GM23338 (cell line): Measurements from ENCODE around the gene SYNDIG1. TPM values are rescaled to one million over a fixed set of nuclear protein-coding genes. Genes with fewer than 3 reads are reported as not detected.

Experiments
- ATAC-seq: fragments of 200-7000 bp; cut with Tn5 transposase; 3 replicates; pipeline ENCODE4 v1.9.1; 2020
- DNase-seq: peaks from one replicate; pipeline ENCODE4 v3.0.0-alpha.2; 2015; ENCODE audit warnings: low spot score
- H2AFZ ChIP-seq: fragments of 200-600 bp; sonication (generic); 2 replicates; pipeline ENCODE4 v1.8.0; 2016; ENCODE audit warnings: antibody characterized with exemption, mild to moderate bottlenecking, moderate library complexity
- H3F3A ChIP-seq: fragments of 200-600 bp; sonication (generic); replicated peaks from 2 replicates; pipeline ENCODE4 v1.8.0; 2017; ENCODE audit warnings: antibody characterized with exemption, mixed run types, low read depth
- H3K27ac ChIP-seq: fragments of 200-600 bp; sonication (generic); 2 replicates; pipeline ENCODE4 v1.6.1; 2016; ENCODE audit warnings: low read depth
- H3K27me3 ChIP-seq: fragments of 200-600 bp; sonication (generic); 2 replicates; pipeline ENCODE4 v1.8.0; 2016; ENCODE audit warnings: mild to moderate bottlenecking, mixed run types, moderate library complexity; ENCODE audit not compliant: insufficient read depth
- H3K36me3 ChIP-seq: fragments of 200-600 bp; sonication (generic); 2 replicates; pipeline ENCODE4 v1.8.0; 2016; ENCODE audit warnings: mild to moderate bottlenecking; ENCODE audit not compliant: insufficient read depth
- H3K4me1 ChIP-seq: fragments of 200-600 bp; sonication (generic); 2 replicates; pipeline ENCODE4 v1.8.0; 2016; ENCODE audit warnings: mild to moderate bottlenecking, moderate library complexity; ENCODE audit not compliant: insufficient read depth
- H3K4me2 ChIP-seq: fragments of 200-600 bp; sonication (generic); 2 replicates; pipeline ENCODE4 v1.7.1; 2017; ENCODE audit warnings: mixed run types
- H3K4me3 ChIP-seq: fragments of 200-600 bp; sonication (generic); 2 replicates; pipeline ENCODE4 v1.6.1; 2016; ENCODE audit warnings: mixed run types
- H3K79me2 ChIP-seq: fragments of 200-600 bp; sonication (generic); replicated peaks from 2 replicates; pipeline ENCODE4 v1.8.0; 2017; ENCODE audit warnings: mild to moderate bottlenecking; ENCODE audit not compliant: insufficient read depth
- H3K9me2 ChIP-seq: fragments of 200-600 bp; sonication (generic); 2 replicates; pipeline ENCODE4 v1.8.0; 2017; ENCODE audit not compliant: insufficient read depth
- H4K20me1 ChIP-seq: fragments of 200-600 bp; sonication (generic); replicated peaks from 2 replicates; pipeline ENCODE4 v1.8.0; 2017; ENCODE audit warnings: mild to moderate bottlenecking; ENCODE audit not compliant: insufficient read depth
- H3K27ac Mint-ChIP-seq: 2 replicates; pipeline ENCODE4 v1.8.0; 2020; ENCODE audit warnings: inconsistent platforms, mild to moderate bottlenecking, moderate library complexity, mixed read lengths
- H3K27me3 Mint-ChIP-seq: 3 replicates; pipeline ENCODE4 v1.8.0; 2022; ENCODE audit warnings: low read depth, mild to moderate bottlenecking, moderate library complexity, mixed read lengths, inconsistent platforms; ENCODE audit not compliant: insufficient read depth, poor library complexity
- H3K36me3 Mint-ChIP-seq: 3 replicates; pipeline ENCODE4 v1.8.0; 2021; ENCODE audit warnings: low read depth, mild to moderate bottlenecking, inconsistent platforms, moderate library complexity, mixed read lengths
- H3K4me1 Mint-ChIP-seq: 3 replicates; pipeline ENCODE4 v1.8.0; 2020; ENCODE audit warnings: mild to moderate bottlenecking, inconsistent platforms, mixed read lengths
- H3K4me3 Mint-ChIP-seq: 3 replicates; pipeline ENCODE4 v1.8.0; 2021; ENCODE audit warnings: moderate library complexity, mild to moderate bottlenecking, inconsistent platforms, mixed read lengths
- H3K9me3 Mint-ChIP-seq: 3 replicates; pipeline ENCODE4 v1.8.0; 2020; ENCODE audit warnings: moderate library complexity, mild to moderate bottlenecking, inconsistent platforms, mixed read lengths
- CREB1 ChIP-seq: fragments of 250-450 bp; sonication (Bioruptor Pico); IDR thresholded peaks from 2 replicates; pipeline ENCODE4 v1.5.0; 2020; ENCODE audit warnings: low read depth, mild to moderate bottlenecking, moderate library complexity
- CTCF ChIP-seq, 2 experiments: fragments of 200-600 bp in 1 of 2; sonication (generic) in 1 of 2; conservative IDR thresholded peaks; 2 replicates each; pipeline versions ENCODE4 v1.5.1 to v1.6.1; 2016 to 2017; ENCODE audit warnings: antibody characterized with exemption in 2 of 2, low read depth in 2 of 2, mild to moderate bottlenecking in 2 of 2, moderate library complexity in 1 of 2
- ETS1 ChIP-seq: IDR thresholded peaks from 2 replicates; pipeline ENCODE4 v1.6.1; 2016; ENCODE audit warnings: antibody characterized with exemption
- REST ChIP-seq: IDR thresholded peaks from one replicate; pipeline ENCODE4 v1.6.1; 2018; ENCODE audit warnings: antibody characterized with exemption; ENCODE audit not compliant: unreplicated experiment
- STAT1 ChIP-seq: IDR thresholded peaks from one replicate; pipeline ENCODE4 v1.6.1; 2016; ENCODE audit warnings: antibody characterized with exemption; ENCODE audit not compliant: unreplicated experiment
- ZNF331 ChIP-seq: fragments of 250-450 bp; sonication (Bioruptor Pico); IDR thresholded peaks from 2 replicates; pipeline ENCODE4 v1.5.0; 2020; ENCODE audit warnings: low read depth, mild to moderate bottlenecking, moderate library complexity
- ZNF462 ChIP-seq: fragments of 250-450 bp; sonication (Bioruptor Pico); IDR thresholded peaks from 2 replicates; pipeline ENCODE4 v1.5.0; 2020; ENCODE audit warnings: mild to moderate bottlenecking, moderate library complexity
- polyA plus RNA-seq: library from polyadenylated mRNA; unstranded; fragments of >200 nt; fragmentation: Nextera tagmentation; extraction: Ambion mirVana; gene quantifications from 2 replicates; pipeline ENCODE4 v1.2.1, GENCODE V29; 2016
- total RNA-seq: library from RNA; depleted of rRNA; stranded (reverse); fragments of >200 nt; shearing (Covaris generic); gene quantifications from 2 replicates; pipeline ENCODE4 v1.2.3, GENCODE V29; 2014

SYNDIG1 gene
- total and polyA plus RNA-seq, 2 experiments from 2014 or later, result 2.8 to 4.8 TPM

- TF ChIP-seq CTCF (conservative IDR thresholded peaks at IDR 0.05; ENCODE audit: low read depth in 2 of 2) (no peak), ZNF462 (CRISPR knock-in tag) (no peak)
These were observed 43.8 kb upstream of the SYNDIG1 start (continued) for GRCh38 chr20:24425523-24426135.

- DNase-seq (no peak), ATAC-seq (no peak)
- H3K4me1 ChIP-seq, result peaks cover under 1% of the 10 kb centered on the region; the same call in 1 of the 2 replicates
- H2AFZ ChIP-seq, result no peak overlapping the region
- no peaks in the 10 kb centered on the region for H4K20me1 ChIP-seq
- H3K27ac Mint-ChIP-seq, result no peak overlapping the region
- no peaks in the 10 kb centered on the region for H3K79me2 ChIP-seq
- H3K9me3 Mint-ChIP-seq, result no peaks in the 10 kb centered on the region
- no peak overlapping the region for H3K4me3 Mint-ChIP-seq
- no peaks in the 10 kb centered on the region for H3F3A ChIP-seq
- H3K27me3 Mint-ChIP-seq, result peaks cover 2% of the 10 kb centered on the region
- peaks cover 10% of the 10 kb centered on the region for H3K4me1 Mint-ChIP-seq
- H3K36me3 Mint-ChIP-seq, result no peaks in the 10 kb centered on the region
- no peak overlapping the region for H3K27ac ChIP-seq
- H3K4me2 ChIP-seq, result no peak overlapping the region
- no peaks in the 10 kb centered on the region for H3K9me2 ChIP-seq
- no peaks in the 10 kb centered on the region for H3K36me3 ChIP-seq
- H3K27me3 ChIP-seq, result no peaks in the 10 kb centered on the region
- no peak overlapping the region for H3K4me3 ChIP-seq
- TF ChIP-seq CTCF (conservative IDR thresholded peaks at IDR 0.05; ENCODE audit: low read depth in 2 of 2) (no peak), STAT1 (no peak), CREB1 (no peak), ETS1 (no peak), ZNF331 (CRISPR knock-in tag) (no peak), REST (no peak)
These were observed 38.0 kb upstream of the SYNDIG1 start for GRCh38 chr20:24431279-24432045.
